ENCODE results near the gene AMPD3.

Gene AMPD3

GRCh38 chr11:10504490-10504889 lies 49.4 kb downstream of the AMPD3 start:
- DNase-seq, result no peak

- DNase-seq, result no peak
Observed at GRCh38 chr11:10505278-10506007, 50.4 kb downstream of the AMPD3 start.

- DNase-seq, result no peak
Observed at GRCh38 chr11:10506008-10506370, 50.9 kb downstream of the AMPD3 start.

- no peak for DNase-seq
Observed at GRCh38 chr11:10511181-10511621, 56.1 kb downstream of the AMPD3 start.

- no peak for DNase-seq
Observed at GRCh38 chr11:10514202-10514601, 59.1 kb downstream of the AMPD3 start.

- no peak for DNase-seq
Observed at GRCh38 chr11:10514709-10515108, 59.6 kb downstream of the AMPD3 start.

- DNase-seq, result no peak
Observed at GRCh38 chr11:10515418-10515817, 60.4 kb downstream of the AMPD3 start.

- no peak for DNase-seq
Observed at GRCh38 chr11:10518123-10518522, 63.1 kb downstream of the AMPD3 start.

GRCh38 chr11:10518891-10519290 lies 63.8 kb downstream of the AMPD3 start:
- no peak for DNase-seq

- DNase-seq, result no peak
Observed at GRCh38 chr11:10519630-10520029, 64.6 kb downstream of the AMPD3 start.

GRCh38 chr11:10520562-10520961 lies 65.5 kb downstream of the AMPD3 start:
- no peak for DNase-seq

- no peak for DNase-seq
Observed at GRCh38 chr11:10522276-10522675, 67.2 kb downstream of the AMPD3 start.

- no peak for DNase-seq
Observed at GRCh38 chr11:10522921-10523320, 67.9 kb downstream of the AMPD3 start.

GRCh38 chr11:10524471-10524870 lies 69.4 kb downstream of the AMPD3 start:
- DNase-seq, result no peak

GRCh38 chr11:10526974-10527918 lies 72.2 kb downstream of the AMPD3 start:
- DNase-seq, result peak; percentile 11

GRCh38 chr11:10528121-10528520 lies 73.1 kb downstream of the AMPD3 start:
- no peak for DNase-seq

- no peak for DNase-seq
Observed at GRCh38 chr11:10529279-10529678, 74.2 kb downstream of the AMPD3 start.

GRCh38 chr11:10532526-10532925 lies 77.5 kb downstream of the AMPD3 start:
- DNase-seq, result no peak

- DNase-seq, result no peak
Observed at GRCh38 chr11:10533323-10533722, 78.3 kb downstream of the AMPD3 start.

GRCh38 chr11:10534316-10534715 lies 79.3 kb downstream of the AMPD3 start:
- no peak for DNase-seq

GRCh38 chr11:10537600-10537999 lies 82.5 kb downstream of the AMPD3 start:
- DNase-seq, result no peak

GRCh38 chr11:10538924-10539323 lies 83.9 kb downstream of the AMPD3 start:
- DNase-seq, result no peak

GRCh38 chr11:10539339-10539738 lies 84.3 kb downstream of the AMPD3 start:
- no peak for DNase-seq

- no peak for DNase-seq
Observed at GRCh38 chr11:10540546-10540914, 85.5 kb downstream of the AMPD3 start.
